ENCODE measurements around the gene RPS15.

The RPS15 gene

DNA sequence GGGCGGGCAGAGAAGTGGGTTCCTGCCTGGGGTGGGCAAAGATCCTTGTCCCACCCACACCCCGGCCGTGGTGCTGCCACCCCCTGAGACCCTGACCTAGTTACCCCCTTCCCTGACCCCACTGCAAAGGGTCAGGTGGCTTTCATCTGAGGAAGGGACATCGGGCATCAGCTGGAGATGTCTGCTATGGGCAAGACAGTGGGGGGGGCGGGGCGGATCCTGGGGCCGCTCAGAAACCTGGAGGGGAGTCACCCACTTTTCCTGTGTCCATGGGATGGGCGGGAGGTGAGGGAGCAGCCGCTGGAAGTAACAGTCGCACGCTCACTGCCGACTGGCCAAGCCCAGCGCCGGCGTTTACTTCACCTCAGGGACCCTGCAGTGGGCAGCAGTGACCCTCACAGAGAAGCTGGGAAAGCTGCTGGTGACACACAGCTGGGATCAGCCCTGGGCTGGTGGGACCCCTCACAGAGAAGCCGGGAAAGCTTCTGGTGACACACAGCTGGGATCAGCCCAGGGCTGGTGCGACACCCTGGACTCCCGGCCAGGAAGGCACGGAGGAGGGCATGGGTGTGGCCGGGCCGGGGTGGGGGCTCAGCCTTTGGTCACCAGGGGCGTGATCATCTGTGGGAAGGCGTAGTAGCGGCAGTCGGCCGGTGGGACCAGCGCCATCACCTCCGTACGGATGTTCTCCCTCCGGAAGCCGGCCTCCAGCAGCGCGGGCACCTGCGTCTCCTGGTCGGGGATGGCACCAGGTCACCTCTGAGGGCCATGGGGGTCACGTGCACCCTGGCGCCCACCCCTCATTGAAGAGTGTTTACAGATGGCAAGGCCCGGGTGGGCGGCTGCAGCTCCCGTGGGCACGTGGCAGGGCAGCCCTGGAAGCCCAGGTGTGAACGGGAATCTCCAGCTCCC, 41.2 kb upstream of the RPS15 start:
- Histone ChIP-seq H3K9me3 (ENCODE audit: low read length) (no peaks in the 10 kb centered on the region), H3K4me1 (ENCODE audit: insufficient read depth, low read length) (peaks cover 5% of the 10 kb centered on the region), H3K27me3 (ENCODE audit: insufficient read depth, low read length) (no peaks in the 10 kb centered on the region), H3K36me3 (ENCODE audit: insufficient read depth, low read length) (peaks cover 18% of the 10 kb centered on the region), H2AFZ (ENCODE audit: low read depth, low read length) (no peak overlapping the region), H3K4me3 (ENCODE audit: low read length) (no peak overlapping the region)

DNA sequence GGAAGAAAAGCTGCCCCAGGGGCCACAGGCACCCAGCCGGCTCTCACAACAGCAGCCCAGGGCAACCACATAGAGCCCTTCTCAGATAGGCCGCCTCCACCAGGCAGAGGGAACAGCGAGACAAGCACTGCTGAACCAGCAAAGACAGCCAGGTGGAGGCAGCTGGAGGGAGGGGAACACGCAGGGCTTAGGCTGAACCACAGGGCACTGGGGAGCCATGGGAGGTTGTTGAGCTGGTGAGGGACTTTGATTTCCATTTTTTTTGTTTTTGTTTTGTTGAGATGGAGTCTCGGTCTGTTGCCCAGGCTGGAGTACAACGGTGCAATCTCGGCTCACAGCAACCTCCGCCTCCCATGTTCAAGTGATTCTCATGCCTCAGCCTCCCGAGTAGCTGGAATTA, 40.4 kb upstream of the RPS15 start:
- Histone ChIP-seq H3K27me3 (ENCODE audit: insufficient read depth, low read length) (no peaks in the 10 kb centered on the region), H3K9me3 (ENCODE audit: low read length) (no peaks in the 10 kb centered on the region), H2AFZ (ENCODE audit: low read depth, low read length) (no peak overlapping the region), H3K4me1 (ENCODE audit: insufficient read depth, low read length) (peaks cover 11% of the 10 kb centered on the region), H3K36me3 (ENCODE audit: insufficient read depth, low read length) (peaks cover 10% of the 10 kb centered on the region), H3K4me3 (ENCODE audit: low read length) (no peak overlapping the region)

DNA sequence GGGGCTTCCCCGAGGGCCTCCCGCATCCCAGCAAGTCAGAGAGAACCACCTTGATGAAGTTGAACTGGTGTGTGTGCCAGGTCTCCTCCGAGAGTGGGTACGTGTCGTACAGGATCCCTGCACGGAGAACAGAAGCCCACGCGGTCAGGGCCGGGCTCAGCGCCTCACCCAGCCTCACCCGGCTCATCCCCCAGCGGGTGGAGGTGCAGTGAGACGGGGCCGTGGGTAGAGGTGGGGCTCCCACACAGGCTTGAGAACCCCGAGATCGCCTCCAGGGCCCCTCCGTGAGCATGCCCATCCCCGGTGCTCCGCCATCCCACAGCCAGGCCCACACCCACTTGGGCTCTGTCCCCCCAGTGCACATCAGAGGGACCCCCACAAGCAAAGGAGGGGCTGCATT, 39.1 kb upstream of the RPS15 start:
- H3K4me1 ChIP-seq (ENCODE audit: insufficient read depth, low read length): peaks cover 11% of the 10 kb centered on the region
- no peak overlapping the region for H2AFZ ChIP-seq (ENCODE audit: low read depth, low read length)
- H3K36me3 ChIP-seq (ENCODE audit: insufficient read depth, low read length): peaks cover 9% of the 10 kb centered on the region
- H3K27me3 ChIP-seq (ENCODE audit: insufficient read depth, low read length): no peaks in the 10 kb centered on the region
- no peaks in the 10 kb centered on the region for H3K9me3 ChIP-seq (ENCODE audit: low read length)
- H3K4me3 ChIP-seq (ENCODE audit: low read length): no peak overlapping the region

DNA sequence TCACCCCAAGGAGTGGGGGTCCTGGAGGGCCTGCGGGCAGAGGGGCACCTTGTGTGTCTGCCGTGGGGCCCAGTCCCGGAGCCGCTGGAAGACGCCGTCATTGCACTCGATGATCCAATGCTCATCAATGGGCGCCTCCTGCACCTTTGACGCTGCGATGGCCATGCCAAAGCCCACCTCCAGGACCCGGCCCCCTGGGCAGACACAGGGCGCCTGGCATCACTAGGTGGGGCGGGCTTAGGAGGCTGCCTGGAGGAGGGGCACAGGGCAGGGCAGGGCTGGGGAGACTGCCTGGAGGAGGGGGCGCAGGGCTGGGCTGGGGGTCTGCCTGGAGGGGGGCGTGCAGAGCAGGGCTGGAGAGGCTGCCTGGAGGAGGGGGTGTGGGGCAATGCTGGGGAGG, 38.5 kb upstream of the RPS15 start:
- H3K9me3 ChIP-seq (ENCODE audit: low read length): no peaks in the 10 kb centered on the region
- H3K4me3 ChIP-seq (ENCODE audit: low read length): no peak overlapping the region
- peaks cover 11% of the 10 kb centered on the region for H3K4me1 ChIP-seq (ENCODE audit: insufficient read depth, low read length)
- H3K36me3 ChIP-seq (ENCODE audit: insufficient read depth, low read length): peaks cover 9% of the 10 kb centered on the region
- no peaks in the 10 kb centered on the region for H3K27me3 ChIP-seq (ENCODE audit: insufficient read depth, low read length)
- H2AFZ ChIP-seq (ENCODE audit: low read depth, low read length): no peak overlapping the region

DNA sequence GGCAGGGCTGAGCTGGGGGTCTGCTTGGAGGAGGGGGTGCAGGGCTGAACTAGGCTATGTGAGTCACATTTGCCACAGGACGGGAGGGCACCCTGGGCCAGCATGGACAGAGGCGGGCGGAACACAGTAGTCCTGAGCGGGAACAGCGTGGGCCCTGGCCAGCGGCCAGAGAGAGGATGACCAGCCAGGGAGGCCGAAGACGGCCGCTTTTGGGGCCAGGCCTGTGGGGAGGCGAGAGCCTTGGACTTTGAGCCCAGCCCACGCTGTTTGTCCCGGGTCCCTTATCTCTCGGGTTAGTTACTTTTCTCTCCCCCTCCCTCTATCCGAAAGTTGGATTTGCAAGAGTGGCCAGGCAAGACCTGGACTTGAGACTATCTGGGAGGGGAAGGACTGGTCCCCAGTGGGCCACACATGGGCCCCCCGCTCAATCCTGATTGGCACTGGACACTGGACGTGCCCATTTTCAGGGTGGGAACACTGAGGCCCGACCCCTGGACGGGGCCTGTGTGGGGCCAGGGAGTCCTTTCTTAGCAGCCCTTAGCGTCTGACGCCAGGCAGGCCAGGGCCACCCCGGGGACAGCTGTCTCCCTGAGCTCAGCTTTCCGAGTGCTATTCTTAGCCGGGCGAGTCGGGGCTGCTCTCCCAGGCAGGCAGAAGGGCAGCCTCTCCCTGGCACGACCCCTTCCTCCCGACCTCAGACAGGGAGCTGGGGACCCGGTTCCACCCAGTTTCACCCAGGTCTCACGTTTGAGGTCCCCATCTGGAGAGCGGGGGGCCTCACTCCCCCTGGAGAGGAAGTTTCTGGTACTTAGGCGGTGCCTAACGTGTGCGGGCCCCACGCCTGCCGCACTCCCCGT, 37.7 kb upstream of the RPS15 start:
- Histone ChIP-seq H3K4me1 (ENCODE audit: insufficient read depth, low read length) (peaks cover 11% of the 10 kb centered on the region), H2AFZ (ENCODE audit: low read depth, low read length) (peak overlapping the region; percentile 72), H3K9me3 (ENCODE audit: low read length) (no peaks in the 10 kb centered on the region), H3K4me3 (ENCODE audit: low read length) (peak overlapping the region; percentile 61), H3K36me3 (ENCODE audit: insufficient read depth, low read length) (peaks cover 9% of the 10 kb centered on the region), H3K27me3 (ENCODE audit: insufficient read depth, low read length) (no peaks in the 10 kb centered on the region)

DNA sequence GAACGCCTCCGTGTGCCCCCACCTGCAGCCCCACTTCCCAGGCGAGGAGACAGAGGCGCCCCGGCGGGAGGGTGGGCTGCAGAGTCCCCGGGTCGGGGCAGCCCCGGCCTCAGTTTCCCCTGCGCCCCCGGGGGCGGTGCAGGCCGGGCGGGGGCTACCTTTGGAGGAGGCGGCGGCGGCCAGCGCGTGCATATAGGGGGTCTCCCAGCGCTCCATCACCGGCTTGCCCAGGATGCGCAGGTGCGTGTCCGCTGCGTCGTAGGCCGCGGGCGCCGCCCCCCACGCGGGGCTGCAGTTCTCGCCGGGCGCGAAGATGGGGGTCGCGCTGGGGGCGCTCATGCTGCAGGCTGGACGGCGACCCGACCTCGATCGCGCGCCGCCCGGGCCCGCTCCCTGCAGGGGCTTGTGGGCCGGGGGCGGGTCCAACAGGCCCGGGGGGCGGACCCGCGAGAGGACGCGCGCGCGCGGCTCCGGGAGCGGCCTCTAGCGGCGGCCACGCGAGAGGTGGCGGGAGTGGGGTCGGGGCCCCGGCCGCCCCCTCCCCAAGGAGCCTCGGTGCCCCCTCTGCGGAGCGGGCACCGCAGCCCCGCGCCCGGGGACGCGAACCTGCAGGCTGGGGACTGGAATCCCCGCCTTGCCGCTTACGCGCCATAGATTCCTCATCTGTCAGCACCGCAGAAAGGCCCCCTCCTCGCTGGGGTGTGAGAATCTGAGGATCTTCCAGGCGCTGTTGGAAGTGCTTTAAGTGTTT, 36.9 kb upstream of the RPS15 start, which contains the start of gene GAMT:
GAMT (minus strand) TSS at position 405 of the 751 bp plus-strand sequence; CDS start at position 339, 66 bp downstream.
- H3K36me3 ChIP-seq (ENCODE audit: insufficient read depth, low read length): peaks cover 9% of the 10 kb centered on the region
- H3K9me3 ChIP-seq (ENCODE audit: low read length): no peaks in the 10 kb centered on the region
- H3K4me1 ChIP-seq (ENCODE audit: insufficient read depth, low read length): peaks cover 11% of the 10 kb centered on the region
- peak within 1 kb of the TSS; percentile 61 for H3K4me3 ChIP-seq (ENCODE audit: low read length)
- H3K27me3 ChIP-seq (ENCODE audit: insufficient read depth, low read length): no peaks in the 10 kb centered on the region
- H2AFZ ChIP-seq (ENCODE audit: low read depth, low read length): peak within 1 kb of the TSS; percentile 72

DNA sequence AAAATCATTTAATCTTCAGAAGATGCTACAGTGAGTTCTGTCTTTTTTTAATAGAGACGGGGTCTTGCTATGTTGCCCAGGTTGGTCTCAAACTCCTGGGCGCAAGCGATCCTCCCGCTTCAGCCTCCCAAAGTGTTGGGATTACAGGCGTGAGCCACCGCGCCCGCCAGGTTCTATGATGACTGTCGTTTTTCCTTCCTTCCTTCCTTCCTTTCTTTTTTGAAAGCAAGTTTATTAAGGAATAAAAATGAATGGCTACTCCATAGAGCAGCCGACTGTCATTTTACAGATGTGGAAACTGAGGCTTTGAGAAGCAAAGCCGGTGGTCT, 36.3 kb upstream of the RPS15 start:
- Histone ChIP-seq H3K36me3 (ENCODE audit: insufficient read depth, low read length) (peaks cover 9% of the 10 kb centered on the region), H3K9me3 (ENCODE audit: low read length) (no peaks in the 10 kb centered on the region), H2AFZ (ENCODE audit: low read depth, low read length) (peak overlapping the region; percentile 72), H3K4me1 (ENCODE audit: insufficient read depth, low read length) (peaks cover 15% of the 10 kb centered on the region), H3K27me3 (ENCODE audit: insufficient read depth, low read length) (no peaks in the 10 kb centered on the region), H3K4me3 (ENCODE audit: low read length) (peak overlapping the region; percentile 61)

DNA sequence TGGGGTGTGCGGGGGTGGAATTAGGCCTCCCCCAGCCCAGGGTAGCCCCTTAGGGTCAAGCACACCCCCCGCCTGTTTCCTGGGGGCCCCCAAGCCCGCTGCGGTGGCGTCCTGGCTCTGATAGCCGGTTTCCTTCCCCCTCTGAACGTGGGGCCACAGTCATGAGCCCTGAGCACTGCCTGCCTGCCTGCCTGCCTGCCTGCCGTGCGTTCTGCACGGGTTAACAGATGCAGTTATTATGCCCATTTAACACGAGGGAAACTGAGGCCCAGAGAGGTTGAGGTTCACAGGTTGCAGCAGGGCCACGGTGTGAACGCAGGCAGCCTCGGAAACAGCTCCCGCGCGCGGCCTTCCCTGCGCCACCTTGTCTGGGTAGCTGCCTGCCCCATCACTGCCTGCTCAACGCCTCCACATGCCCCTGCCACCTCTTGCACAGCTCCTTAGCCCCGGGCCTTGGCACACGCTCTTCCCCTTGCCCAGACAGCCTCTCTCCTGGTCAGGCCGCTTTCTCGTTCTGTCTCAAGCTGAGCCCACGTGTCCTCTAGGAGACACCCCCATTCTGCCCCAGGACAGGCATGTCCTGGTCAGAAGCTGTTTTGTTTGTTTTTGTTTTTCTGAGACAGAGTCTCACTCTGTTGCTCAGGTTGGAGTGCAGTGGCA, 35.7 kb upstream of the RPS15 start:
- Histone ChIP-seq H2AFZ (ENCODE audit: low read depth, low read length) (no peak overlapping the region), H3K4me1 (ENCODE audit: insufficient read depth, low read length) (peaks cover 15% of the 10 kb centered on the region), H3K36me3 (ENCODE audit: insufficient read depth, low read length) (peaks cover 9% of the 10 kb centered on the region), H3K4me3 (ENCODE audit: low read length) (peak overlapping the region; percentile 3), H3K27me3 (ENCODE audit: insufficient read depth, low read length) (no peaks in the 10 kb centered on the region), H3K9me3 (ENCODE audit: low read length) (no peaks in the 10 kb centered on the region)

DNA sequence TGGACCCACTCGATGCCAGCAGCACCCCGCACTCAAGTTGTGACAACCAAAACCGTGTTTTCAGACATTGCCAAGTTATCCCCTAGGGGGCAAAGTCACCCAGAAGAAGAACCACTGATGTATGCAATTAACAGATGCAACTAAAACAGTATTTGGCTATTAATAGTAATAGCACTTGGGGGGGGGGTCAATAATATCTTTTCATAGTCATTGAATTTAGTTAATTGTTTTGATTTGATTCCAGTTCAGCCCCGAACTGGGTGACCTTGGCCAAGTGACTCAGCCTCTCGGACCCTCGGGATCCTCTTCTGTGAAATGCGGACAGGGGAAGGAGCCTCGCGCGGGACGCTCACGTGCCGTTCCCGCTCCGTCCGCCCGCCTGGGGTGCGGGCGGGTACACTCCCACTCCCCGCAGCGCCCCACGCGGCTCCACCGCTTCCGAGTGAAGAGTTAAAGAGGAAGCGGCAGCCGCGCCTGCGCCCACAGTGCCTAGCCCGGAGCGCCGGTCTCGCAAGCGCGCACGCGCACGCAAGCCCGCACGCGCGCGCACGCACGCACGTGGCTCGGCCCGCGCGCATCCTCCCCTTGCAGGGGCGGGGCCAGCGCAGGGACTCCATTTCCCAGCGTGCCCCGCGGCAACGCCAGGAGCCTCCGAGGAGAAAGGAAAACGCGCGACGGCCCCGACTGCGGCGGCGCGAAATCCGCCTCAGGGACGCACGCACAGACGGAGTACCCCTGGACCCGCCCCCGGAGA, 31.2 kb upstream of the RPS15 start:
- Histone ChIP-seq H3K27me3 (ENCODE audit: insufficient read depth, low read length) (no peaks in the 10 kb centered on the region), H3K9me3 (ENCODE audit: low read length) (no peaks in the 10 kb centered on the region), H3K4me1 (ENCODE audit: insufficient read depth, low read length) (peaks cover 42% of the 10 kb centered on the region)

DNA sequence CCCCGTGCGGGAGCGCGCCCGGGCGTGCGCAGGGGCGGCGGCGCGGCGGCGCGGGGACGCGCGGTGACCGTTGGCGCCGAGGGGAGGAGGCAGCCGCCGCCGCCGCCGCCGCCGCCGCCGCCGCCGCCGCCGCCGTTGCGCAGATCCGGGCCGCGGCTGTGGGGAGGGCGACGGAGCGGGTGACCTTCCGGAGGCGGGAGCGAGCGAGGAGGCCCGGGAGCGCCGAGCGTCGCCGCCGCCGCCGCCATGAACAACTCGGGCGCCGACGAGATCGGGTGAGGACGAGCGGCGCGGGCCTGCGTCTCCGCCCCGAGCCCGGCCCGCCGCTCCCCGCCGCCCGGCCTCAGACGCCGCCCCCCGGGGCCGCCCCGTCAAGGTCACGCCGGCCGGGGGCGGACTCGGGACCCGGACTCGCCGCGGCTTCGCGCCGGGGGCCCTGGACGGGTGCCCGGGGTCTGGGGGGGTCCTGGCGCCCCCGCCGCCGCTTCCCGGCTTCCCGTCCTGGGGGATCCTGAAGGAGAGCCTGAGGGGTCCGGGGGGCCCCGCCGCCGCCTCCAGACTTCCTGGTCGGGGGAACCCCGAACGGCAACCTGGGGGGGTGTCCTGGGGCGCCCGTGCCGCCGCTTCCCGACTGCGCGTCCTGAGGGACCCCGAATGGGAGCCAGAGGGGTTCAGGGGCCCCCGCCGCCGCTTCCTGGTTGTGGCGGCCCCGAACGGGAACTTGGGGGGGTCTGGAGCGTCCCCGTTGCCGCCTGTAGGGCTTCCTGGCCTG, 30.5 kb upstream of the RPS15 start, which contains the start of gene DAZAP1:
DAZAP1 (plus strand) TSS at position 59 of the 772 bp plus-strand sequence; CDS start at position 247, 188 bp downstream.
- peaks cover 14% of the 10 kb centered on the region for H3K36me3 ChIP-seq (ENCODE audit: insufficient read depth, low read length)
- no peaks in the 10 kb centered on the region for H3K9me3 ChIP-seq (ENCODE audit: low read length)
- no peak within 1 kb of the TSS for H2AFZ ChIP-seq (ENCODE audit: low read depth, low read length)
- no peaks in the 10 kb centered on the region for H3K27me3 ChIP-seq (ENCODE audit: insufficient read depth, low read length)
- H3K4me1 ChIP-seq (ENCODE audit: insufficient read depth, low read length): peaks cover 41% of the 10 kb centered on the region
- peak within 1 kb of the TSS; percentile 78 for H3K4me3 ChIP-seq (ENCODE audit: low read length)

More for the DNA sequence above, 31.2 kb upstream of the RPS15 start:
- Histone ChIP-seq H3K36me3 (ENCODE audit: insufficient read depth, low read length) (peaks cover 11% of the 10 kb centered on the region), H3K4me3 (ENCODE audit: low read length) (peak overlapping the region; percentile 78), H2AFZ (ENCODE audit: low read depth, low read length) (no peak overlapping the region)
